Stomach (tissue), 9 donors: ENCODE results near the gene NTNG1. TPM values are rescaled to one million over a fixed set of nuclear protein-coding genes. Genes with fewer than 3 reads are reported as not detected.

Experiments
- DNase-seq, 2 donors: peaks; one replicate each; pipeline versions ENCODE4 v3.0.0 to v3.0.0-alpha.2; 2013 to 2019
- H3K27ac ChIP-seq, 5 donors: fragments of 200-600 bp in 4 of 5; sonication (generic) in 4 of 5; one replicate each; pipeline ENCODE4 v1.5.1; 2013 to 2019; ENCODE audit warnings: mild to moderate bottlenecking in 1 of 5, moderate library complexity in 1 of 5
- H3K27me3 ChIP-seq, 3 donors: fragments of 200-600 bp; sonication (generic); one replicate each; pipeline ENCODE4 v1.5.1; 2017 to 2019; ENCODE audit warnings: mixed run types in 1 of 3
- H3K36me3 ChIP-seq, 4 donors: fragments of 200-600 bp; sonication (generic); 1 replicate in 3 of 4; 2 replicates in 1 of 4; pipeline ENCODE4 v1.5.1; 2016 to 2019
- H3K4me1 ChIP-seq, 4 donors: fragments of 200-600 bp; sonication (generic); one replicate each; pipeline ENCODE4 v1.5.1; 2016 to 2019
- H3K4me3 ChIP-seq, 4 donors: fragments of 200-600 bp; sonication (generic) in 3 of 4; one replicate each; pipeline ENCODE4 v1.5.1; 2016 to 2019; ENCODE audit warnings: mild to moderate bottlenecking in 1 of 4
- H3K9me3 ChIP-seq, 4 donors: fragments of 200-600 bp; sonication (generic); one replicate each; pipeline ENCODE4 v1.5.1; 2016 to 2019
- EP300 ChIP-seq: sonication (generic); formaldehyde crosslinking; IDR thresholded peaks from one replicate; pipeline ENCODE4 v1.6.1; 2017; ENCODE audit warnings: antibody characterized with exemption
- POLR2A ChIP-seq, 4 donors: fragments of 450-650 bp; IDR thresholded peaks; one replicate each; pipeline ENCODE4 v1.6.1; 2016; ENCODE audit warnings: antibody characterized with exemption in 4 of 4, control low read depth in 2 of 4, mild to moderate bottlenecking in 1 of 4, moderate library complexity in 1 of 4
- POLR2AphosphoS5 ChIP-seq, 3 donors: sonication (generic); formaldehyde crosslinking; IDR thresholded peaks; one replicate each; pipeline ENCODE4 v1.6.1; 2016; ENCODE audit warnings: antibody characterized with exemption in 3 of 3
- WGBS, 5 donors: extraction: QIAGEN DNeasy Blood & Tissue Kit in 3 of 5; methylation state at CpG; one replicate each; pipeline versions ENCODE4 v1.1.5 to v1.1.7; 2013 to 2018; 5-methylcytosine and 5-hydroxymethylcytosine counted together
- intact Hi-C: fragments of 100-400 bp; cut with DNase I; formaldehyde crosslinking; loops from one replicate; pipeline ENCODE4 v1.15.1; 2023; ENCODE audit warnings: low total_unique reads
- polyA plus RNA-seq, 3 donors: library from polyadenylated mRNA; stranded (reverse); fragments of 200-250 nt; gene quantifications; one replicate each; pipeline ENCODE4 v1.2.3, GENCODE V29; 2013
- total RNA-seq, 5 donors: library from RNA; depleted of rRNA; stranded (reverse); fragments of >200 nt; gene quantifications; one replicate each; pipeline versions ENCODE4 v1.1.0 to v1.2.3, GENCODE V29; 2014 to 2016
- TF ChIP-seq, protein P1 (sequence below), 7 experiments: fragments of 450-650 bp in 4 of 7; fragments of 200-600 bp in 3 of 7; sonication (generic) in 3 of 7; IDR thresholded peaks; one replicate each; pipeline ENCODE4 v1.5.1; 2016 to 2019; ENCODE audit warnings: antibody characterized with exemption in 7 of 7, control low read depth in 2 of 7, mild to moderate bottlenecking in 1 of 7
- donor health status: healthy with polysubstance abuse.
- donor health status: Bipolar disorder and iron deficiency.
- donor health status: healthy.

Gene NTNG1
- total and polyA plus RNA-seq, 8 donors: 0.23 to 2.0 (median 0.58) TPM; not detected in 3

DNA sequence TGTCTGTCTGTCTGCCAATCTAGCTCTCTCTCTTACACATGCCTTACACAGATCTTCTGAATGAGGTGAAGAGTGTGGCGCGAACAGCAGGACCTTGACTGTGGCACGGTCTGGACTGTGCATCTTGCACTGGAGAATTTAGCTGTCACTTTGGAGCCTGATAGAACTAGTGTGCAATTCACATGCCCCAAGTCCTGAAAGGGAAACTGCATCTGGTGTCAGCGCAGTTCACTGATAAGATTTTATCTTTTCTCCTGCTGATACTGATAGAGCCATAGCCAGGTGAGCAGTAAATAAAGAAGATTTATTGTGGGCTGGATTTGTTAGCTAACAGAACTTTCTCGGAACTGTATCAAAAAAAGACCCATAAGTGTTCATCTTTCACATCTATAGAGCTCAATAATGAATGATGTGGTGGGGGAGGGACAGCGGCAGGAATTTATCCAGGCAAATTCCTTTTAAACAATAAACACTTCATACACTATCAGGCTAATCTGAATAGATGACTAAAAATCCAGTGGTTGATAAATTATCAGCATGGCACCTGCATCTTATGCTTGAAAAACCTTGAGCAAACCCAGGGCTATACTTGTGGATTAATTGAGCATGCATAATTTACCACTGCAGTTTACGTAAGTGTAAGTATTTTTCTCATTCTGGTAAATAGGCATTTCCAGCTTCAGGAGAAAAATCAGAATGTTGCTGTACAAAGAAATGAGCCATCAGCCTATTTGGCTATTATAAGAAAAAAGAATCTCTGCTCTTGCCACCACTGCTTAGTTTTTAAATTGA, 104.1 kb downstream of the NTNG1 start:
- no peak overlapping the region for H3K27ac ChIP-seq
- no peaks in the 10 kb centered on the region for H3K36me3 ChIP-seq
- no peak for DNase-seq
- H3K4me1 ChIP-seq: no peaks in the 10 kb centered on the region
- no peaks in the 10 kb centered on the region for H3K9me3 ChIP-seq
- no peak overlapping the region for H3K4me3 ChIP-seq
- TF ChIP-seq POLR2AphosphoS5 (IDR thresholded peaks at IDR 0.05) (no peak), POLR2A (IDR thresholded peaks at IDR 0.05) (no peak), EP300 (no peak)
- TF ChIP-seq, protein P1, sequence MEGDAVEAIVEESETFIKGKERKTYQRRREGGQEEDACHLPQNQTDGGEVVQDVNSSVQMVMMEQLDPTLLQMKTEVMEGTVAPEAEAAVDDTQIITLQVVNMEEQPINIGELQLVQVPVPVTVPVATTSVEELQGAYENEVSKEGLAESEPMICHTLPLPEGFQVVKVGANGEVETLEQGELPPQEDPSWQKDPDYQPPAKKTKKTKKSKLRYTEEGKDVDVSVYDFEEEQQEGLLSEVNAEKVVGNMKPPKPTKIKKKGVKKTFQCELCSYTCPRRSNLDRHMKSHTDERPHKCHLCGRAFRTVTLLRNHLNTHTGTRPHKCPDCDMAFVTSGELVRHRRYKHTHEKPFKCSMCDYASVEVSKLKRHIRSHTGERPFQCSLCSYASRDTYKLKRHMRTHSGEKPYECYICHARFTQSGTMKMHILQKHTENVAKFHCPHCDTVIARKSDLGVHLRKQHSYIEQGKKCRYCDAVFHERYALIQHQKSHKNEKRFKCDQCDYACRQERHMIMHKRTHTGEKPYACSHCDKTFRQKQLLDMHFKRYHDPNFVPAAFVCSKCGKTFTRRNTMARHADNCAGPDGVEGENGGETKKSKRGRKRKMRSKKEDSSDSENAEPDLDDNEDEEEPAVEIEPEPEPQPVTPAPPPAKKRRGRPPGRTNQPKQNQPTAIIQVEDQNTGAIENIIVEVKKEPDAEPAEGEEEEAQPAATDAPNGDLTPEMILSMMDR (IDR thresholded peaks at IDR 0.05): no peak
- intact Hi-C loops: no loop called here
- 39 to 51% (median 45%) methylated on average over 7 of the region's 7 CpGs for WGBS, 5 donors
- no peaks in the 10 kb centered on the region for H3K27me3 ChIP-seq

DNA sequence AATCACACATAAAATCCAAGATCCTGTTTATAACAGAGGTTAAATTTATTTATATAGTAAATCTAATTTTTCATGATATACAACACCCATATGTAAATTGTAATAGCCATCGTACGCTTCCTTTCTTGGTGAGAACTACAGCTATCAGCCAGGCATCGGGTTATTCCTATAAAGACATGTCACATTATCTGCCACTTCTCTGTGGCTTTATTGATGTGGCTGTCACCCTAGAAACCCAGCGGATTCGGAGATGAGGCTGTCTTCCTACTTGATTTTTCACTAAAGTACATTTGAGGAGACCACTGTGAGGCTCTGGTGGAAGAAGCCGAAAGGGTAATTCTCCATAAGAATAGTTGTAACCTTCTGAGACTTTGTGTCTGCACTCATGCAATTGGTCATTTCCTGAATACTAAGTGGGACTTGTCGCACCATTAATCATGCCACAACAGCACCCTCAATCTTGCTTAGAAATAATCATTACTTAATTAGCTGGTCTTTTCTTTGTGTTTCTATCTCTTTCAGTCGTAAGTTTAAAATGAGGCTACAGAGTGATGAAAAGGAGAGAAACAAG, 106.0 kb downstream of the NTNG1 start:
- no peaks in the 10 kb centered on the region for H3K36me3 ChIP-seq

DNA sequence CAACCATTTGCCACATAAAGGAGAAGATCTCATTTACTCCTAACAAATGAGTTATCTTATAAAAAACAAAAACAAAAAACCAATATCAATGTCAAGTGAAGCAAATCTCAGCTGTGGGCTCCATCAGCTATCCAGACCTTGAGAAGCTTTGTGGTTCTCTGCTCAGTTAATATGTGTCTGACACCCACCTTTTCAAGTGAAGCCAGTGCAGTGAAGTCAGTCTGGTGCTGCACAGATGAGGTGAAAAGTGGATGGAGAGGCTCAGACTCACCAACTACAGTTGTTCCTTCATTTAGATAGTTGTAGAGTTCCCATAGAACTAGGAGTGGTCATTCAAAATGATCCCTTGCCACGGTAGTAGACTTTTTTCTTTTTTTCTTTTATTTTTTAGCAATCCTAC, 106.8 kb downstream of the NTNG1 start:
- H3K9me3 ChIP-seq: no peaks in the 10 kb centered on the region
- no peaks in the 10 kb centered on the region for H3K27me3 ChIP-seq
- H3K4me1 ChIP-seq: no peaks in the 10 kb centered on the region
- intact Hi-C loops: no loop called here
- no peak overlapping the region for H3K27ac ChIP-seq
- no peaks in the 10 kb centered on the region for H3K36me3 ChIP-seq
- H3K4me3 ChIP-seq: no peak overlapping the region
- no peak for TF ChIP-seq POLR2A (IDR thresholded peaks at IDR 0.05)
- TF ChIP-seq POLR2AphosphoS5 (IDR thresholded peaks at IDR 0.05): no peak
- TF ChIP-seq, protein P1 (IDR thresholded peaks at IDR 0.05): no peak
- 55 to 78% (median 67%) methylated on average over 1 of the region's 1 CpG for WGBS, 5 donors
- no peak for DNase-seq

More for the DNA sequence above, 106.0 kb downstream of the NTNG1 start:
- no peak overlapping the region for H3K4me3 ChIP-seq
- H3K27me3 ChIP-seq: no peaks in the 10 kb centered on the region
- no peak for DNase-seq
- 60 to 69% (median 64%) methylated on average over 8 of the region's 8 CpGs for WGBS, 5 donors
- TF ChIP-seq POLR2AphosphoS5 (IDR thresholded peaks at IDR 0.05) (no peak), POLR2A (IDR thresholded peaks at IDR 0.05) (no peak), EP300 (no peak)
- TF ChIP-seq, protein P1 (IDR thresholded peaks at IDR 0.05): no peak
- H3K27ac ChIP-seq: no peak overlapping the region
- intact Hi-C loops: no loop called here
- no peaks in the 10 kb centered on the region for H3K4me1 ChIP-seq
- H3K9me3 ChIP-seq: no peaks in the 10 kb centered on the region

DNA sequence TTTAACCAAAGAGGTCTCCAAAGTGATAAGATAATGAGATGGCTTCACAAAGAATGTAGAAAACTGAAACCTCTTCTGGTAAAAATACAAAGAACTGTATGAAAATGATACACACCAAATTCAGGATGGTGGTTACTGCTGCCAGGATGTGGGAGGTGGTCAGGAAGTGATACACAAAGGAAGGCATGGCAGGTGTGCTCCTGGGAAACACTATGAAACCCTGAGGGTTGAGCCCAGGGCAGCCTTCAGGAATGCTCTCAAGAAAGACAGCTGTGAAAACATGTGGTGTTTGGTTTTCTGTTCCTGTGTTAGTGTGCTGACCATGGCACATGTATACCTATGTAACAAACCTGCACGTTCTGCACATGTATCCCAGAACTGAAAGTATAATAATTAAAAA, 109.3 kb downstream of the NTNG1 start:
- no peaks in the 10 kb centered on the region for H3K9me3 ChIP-seq
- H3K4me3 ChIP-seq: no peak overlapping the region
- H3K36me3 ChIP-seq: no peaks in the 10 kb centered on the region
- DNase-seq: no peak
- no peaks in the 10 kb centered on the region for H3K4me1 ChIP-seq
- H3K27ac ChIP-seq: no peak overlapping the region
- intact Hi-C loops: no loop called here
- 24 to 50% (median 37%) methylated on average over 1 of the region's 1 CpG for WGBS, 5 donors
- H3K27me3 ChIP-seq: no peaks in the 10 kb centered on the region
- TF ChIP-seq POLR2AphosphoS5 (IDR thresholded peaks at IDR 0.05): no peak
- no peak for TF ChIP-seq POLR2A (IDR thresholded peaks at IDR 0.05)
- TF ChIP-seq EP300: no peak
- TF ChIP-seq, protein P1 (IDR thresholded peaks at IDR 0.05): no peak
